Caco-2 (cell line): Measurements from ENCODE around the gene CHSY1. TPM values are rescaled to one million over a fixed set of nuclear protein-coding genes. Genes with fewer than 3 reads are reported as not detected.

ENCODE experiments used
- BruUV-seq: library from RNA; stranded (reverse); fragments of 400-500 nt; replicated peaks from 2 replicates; lab custom pipeline; 2021; lab: Mats Ljungman, UMichigan
- CTCF ChIA-PET: fragments of 300-600 bp; sonication (Branson Sonifier 250); formaldehyde crosslinking; loops from one replicate; lab custom pipeline; 2022; ENCODE audit warnings: antibody characterized with exemption; lab: Charles Lee
- POLR2A ChIA-PET: fragments of 300-600 bp; sonication (Branson Sonifier 250); formaldehyde crosslinking; loops from one replicate; lab custom pipeline; 2022; ENCODE audit warnings: antibody characterized with exemption; lab: Charles Lee
- DNase-seq, 2 experiments: peaks; one replicate each; pipeline versions ENCODE4 v3.0.0 to v3.0.0-alpha.2; 2020 to 2022
- H3K27me3 ChIP-seq: replicated peaks from 2 replicates; pipeline ENCODE4 v1.6.0; 2011; ENCODE audit warnings: low read length; ENCODE audit not compliant: control insufficient read depth, insufficient read depth
- H3K36me3 ChIP-seq: 2 replicates; pipeline ENCODE4 v1.5.1; 2011; ENCODE audit warnings: low read length; ENCODE audit not compliant: control insufficient read depth, insufficient read depth
- H3K4me1 ChIP-seq: fragments of 250-450 bp; sonication (Bioruptor Pico); 2 replicates; pipeline ENCODE4 v1.5.1; 2020; ENCODE audit warnings: mild to moderate bottlenecking
- H3K4me3 ChIP-seq: 2 replicates; pipeline ENCODE4 v1.5.1; 2011; ENCODE audit warnings: low read depth, mild to moderate bottlenecking, control low read depth, low read length
- H3K9me3 ChIP-seq: fragments of 250-450 bp; sonication (Bioruptor Pico); 2 replicates; pipeline ENCODE4 v1.5.1; 2020; ENCODE audit warnings: mild to moderate bottlenecking, moderate library complexity
- H3K27ac Mint-ChIP-seq: one replicate; pipeline ENCODE4 v1.8.0; 2022; ENCODE audit warnings: mixed read lengths; ENCODE audit not compliant: unreplicated experiment
- H3K27me3 Mint-ChIP-seq: one replicate; pipeline ENCODE4 v1.8.0; 2022; ENCODE audit warnings: mixed read lengths; ENCODE audit not compliant: insufficient read depth, unreplicated experiment
- H3K36me3 Mint-ChIP-seq: one replicate; pipeline ENCODE4 v1.8.0; 2022; ENCODE audit warnings: mild to moderate bottlenecking, mixed read lengths; ENCODE audit not compliant: insufficient read depth, unreplicated experiment
- H3K4me1 Mint-ChIP-seq: one replicate; pipeline ENCODE4 v1.8.0; 2022; ENCODE audit warnings: low read depth, mixed read lengths; ENCODE audit not compliant: unreplicated experiment
- H3K4me3 Mint-ChIP-seq: one replicate; pipeline ENCODE4 v1.8.0; 2022; ENCODE audit warnings: mild to moderate bottlenecking, moderate library complexity, mixed read lengths; ENCODE audit not compliant: unreplicated experiment
- H3K9me3 Mint-ChIP-seq: one replicate; pipeline ENCODE4 v1.8.0; 2022; ENCODE audit warnings: mixed read lengths; ENCODE audit not compliant: unreplicated experiment
- intact Hi-C: fragments of 100-400 bp; cut with micrococcal nuclease; formaldehyde crosslinking; loops from one replicate; pipeline ENCODE4 v1.10.0; 2022; ENCODE audit not compliant: unreplicated experiment
- total RNA-seq: library from RNA; stranded (reverse); gene quantifications from 2 replicates; pipeline ENCODE4 v1.2.3, GENCODE V29; 2022
- TF ChIP-seq, protein P1 (sequence below), 2 experiments: fragments of 200-600 bp in 1 of 2; IDR thresholded peaks; 1 replicate in 1 of 2; 2 replicates in 1 of 2; pipeline versions ENCODE4 v1.5.1 to v1.8.0; 2011 to 2022; ENCODE audit warnings: antibody characterized with exemption in 1 of 2, control low read depth in 1 of 2, inconsistent platforms in 1 of 2, low read depth in 1 of 2, low read length in 1 of 2, mild to moderate bottlenecking in 1 of 2, moderate library complexity in 1 of 2; ENCODE audit not compliant: insufficient read depth in 1 of 2, severe bottlenecking in 1 of 2, unreplicated experiment in 1 of 2

The CHSY1 gene
- total RNA-seq, 1 experiment from 2014 or later, result 18.7 TPM

DNA sequence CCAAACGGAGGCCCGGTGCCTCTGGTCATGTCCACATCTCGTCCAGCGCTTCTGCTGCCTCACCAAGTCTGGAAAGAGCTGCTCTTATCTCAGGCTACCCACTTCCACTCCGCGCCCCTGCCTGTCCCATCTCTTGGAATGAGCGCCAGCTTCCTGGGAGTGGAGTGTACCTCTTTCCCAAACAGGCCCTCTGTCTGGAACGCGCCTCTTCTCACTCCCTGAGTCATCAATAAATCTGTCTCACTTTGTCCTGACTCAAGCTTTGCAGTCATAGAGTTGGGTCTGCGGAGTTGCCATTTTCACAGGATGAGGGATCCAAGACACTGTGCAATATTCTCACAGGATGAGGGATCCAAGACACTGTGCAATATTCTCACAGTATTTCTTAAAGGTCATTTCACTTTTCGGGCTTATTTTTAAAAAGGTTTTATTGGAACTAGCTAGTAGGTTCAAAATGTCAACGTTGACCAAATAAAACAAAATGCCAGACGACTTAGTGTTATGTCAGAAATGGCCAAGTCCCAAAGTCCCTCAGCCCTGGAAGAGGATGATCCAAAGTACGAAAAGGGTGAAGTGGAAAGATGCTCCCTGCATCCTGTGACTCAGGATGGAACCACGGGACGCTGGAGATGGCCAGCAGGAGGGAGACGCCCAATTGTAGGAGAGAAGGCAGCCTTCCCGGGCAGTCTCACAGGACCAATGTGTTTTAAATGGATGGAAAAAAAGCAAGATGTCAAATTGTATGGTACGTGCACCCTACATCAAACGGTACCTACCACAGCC, 81.1 kb downstream of the CHSY1 start:
- Mint-ChIP-seq H3K4me1 (no peaks in the 10 kb centered on the region), H3K4me3 (no peak overlapping the region), H3K9me3 (no peaks in the 10 kb centered on the region), H3K27me3 (no peaks in the 10 kb centered on the region), H3K36me3 (peaks cover 31% of the 10 kb centered on the region), H3K27ac (no peak overlapping the region)
- ChIA-PET CTCF (no interaction called here), POLR2A (no interaction called here)
- Histone ChIP-seq H3K4me1 (no peaks in the 10 kb centered on the region), H3K9me3 (peaks cover 9% of the 10 kb centered on the region), H3K36me3 (no peaks in the 10 kb centered on the region), H3K27me3 (no peaks in the 10 kb centered on the region), H3K4me3 (no peak overlapping the region)
- TF ChIP-seq, protein P1, sequence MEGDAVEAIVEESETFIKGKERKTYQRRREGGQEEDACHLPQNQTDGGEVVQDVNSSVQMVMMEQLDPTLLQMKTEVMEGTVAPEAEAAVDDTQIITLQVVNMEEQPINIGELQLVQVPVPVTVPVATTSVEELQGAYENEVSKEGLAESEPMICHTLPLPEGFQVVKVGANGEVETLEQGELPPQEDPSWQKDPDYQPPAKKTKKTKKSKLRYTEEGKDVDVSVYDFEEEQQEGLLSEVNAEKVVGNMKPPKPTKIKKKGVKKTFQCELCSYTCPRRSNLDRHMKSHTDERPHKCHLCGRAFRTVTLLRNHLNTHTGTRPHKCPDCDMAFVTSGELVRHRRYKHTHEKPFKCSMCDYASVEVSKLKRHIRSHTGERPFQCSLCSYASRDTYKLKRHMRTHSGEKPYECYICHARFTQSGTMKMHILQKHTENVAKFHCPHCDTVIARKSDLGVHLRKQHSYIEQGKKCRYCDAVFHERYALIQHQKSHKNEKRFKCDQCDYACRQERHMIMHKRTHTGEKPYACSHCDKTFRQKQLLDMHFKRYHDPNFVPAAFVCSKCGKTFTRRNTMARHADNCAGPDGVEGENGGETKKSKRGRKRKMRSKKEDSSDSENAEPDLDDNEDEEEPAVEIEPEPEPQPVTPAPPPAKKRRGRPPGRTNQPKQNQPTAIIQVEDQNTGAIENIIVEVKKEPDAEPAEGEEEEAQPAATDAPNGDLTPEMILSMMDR (IDR thresholded peaks at IDR 0.05; ENCODE audit: insufficient read depth in 1 of 2, low read depth in 1 of 2, low read length in 1 of 2, severe bottlenecking in 1 of 2, unreplicated experiment in 1 of 2), result no peak
- DNase-seq, result no peak
- BruUV-seq, result no TSS peak
- intact Hi-C loops, result no loop called here

DNA sequence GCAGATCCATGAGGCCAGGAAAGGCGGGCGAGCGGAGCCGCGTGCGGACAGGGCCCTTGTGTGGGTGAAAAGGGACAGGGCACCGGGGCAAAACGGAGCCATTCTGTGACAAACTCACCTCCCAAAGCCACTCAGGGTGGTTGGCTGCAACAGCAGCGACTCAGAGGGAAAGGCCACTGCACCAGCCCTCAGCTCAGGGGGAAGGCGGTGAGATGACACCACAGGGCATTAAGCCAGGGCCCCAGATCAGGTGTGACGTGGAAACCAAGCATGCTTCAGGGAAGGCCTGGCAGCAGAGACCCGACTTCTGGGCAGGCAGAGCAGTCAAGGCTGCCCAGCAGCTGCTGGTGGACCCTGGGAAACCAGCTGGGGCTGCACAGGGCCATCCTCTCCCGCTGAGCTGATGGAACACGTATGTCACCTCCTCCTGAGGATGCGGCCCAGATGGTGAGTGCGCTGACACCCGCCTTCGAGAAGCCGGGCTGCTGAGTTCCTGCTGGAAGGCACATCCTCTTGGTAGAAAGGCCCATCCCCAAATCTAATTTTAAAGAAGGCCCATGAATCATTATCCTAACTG, 82.3 kb downstream of the CHSY1 start:
- no peak overlapping the region for H3K4me3 Mint-ChIP-seq
- TF ChIP-seq, protein P1 (IDR thresholded peaks at IDR 0.05; ENCODE audit: insufficient read depth in 1 of 2, low read depth in 1 of 2, low read length in 1 of 2, severe bottlenecking in 1 of 2, unreplicated experiment in 1 of 2), result no peak

GRCh38 chr15:101168898-101169494, 82.9 kb downstream of the CHSY1 start:
- Histone ChIP-seq H3K9me3 (peaks cover 18% of the 10 kb centered on the region), H3K4me1 (no peaks in the 10 kb centered on the region), H3K36me3 (no peaks in the 10 kb centered on the region), H3K27me3 (no peaks in the 10 kb centered on the region), H3K4me3 (no peak overlapping the region)
- Mint-ChIP-seq H3K9me3 (peaks cover 8% of the 10 kb centered on the region), H3K4me1 (no peaks in the 10 kb centered on the region), H3K27ac (no peak overlapping the region), H3K27me3 (no peaks in the 10 kb centered on the region), H3K4me3 (no peak overlapping the region), H3K36me3 (peaks cover 14% of the 10 kb centered on the region)
- TF ChIP-seq, protein P1 (IDR thresholded peaks at IDR 0.05; ENCODE audit: insufficient read depth in 1 of 2, low read depth in 1 of 2, low read length in 1 of 2, severe bottlenecking in 1 of 2, unreplicated experiment in 1 of 2), result no peak
- no peak for DNase-seq
- ChIA-PET POLR2A (no interaction called here), CTCF (no interaction called here)
- no TSS peak for BruUV-seq
- intact Hi-C loops, result no loop called here

More for the DNA sequence above, 82.3 kb downstream of the CHSY1 start:
- POLR2A ChIA-PET, result no interaction called here
- Mint-ChIP-seq H3K9me3 (peaks cover 3% of the 10 kb centered on the region), H3K27me3 (no peaks in the 10 kb centered on the region), H3K36me3 (peaks cover 19% of the 10 kb centered on the region), H3K4me1 (no peaks in the 10 kb centered on the region), H3K27ac (no peak overlapping the region)
- H3K4me1 ChIP-seq, result no peaks in the 10 kb centered on the region
- H3K36me3 ChIP-seq, result no peaks in the 10 kb centered on the region
- DNase-seq, result no peak
- H3K4me3 ChIP-seq, result no peak overlapping the region
- H3K27me3 ChIP-seq, result no peaks in the 10 kb centered on the region
- peaks cover 18% of the 10 kb centered on the region for H3K9me3 ChIP-seq
- CTCF ChIA-PET, result no interaction called here
- intact Hi-C loops, result no loop called here
- no TSS peak for BruUV-seq
